Endothelial cell of umbilical vein (primary cell): ENCODE measurements around the gene MBOAT1. TPM values are rescaled to one million over a fixed set of nuclear protein-coding genes. Genes with fewer than 3 reads are reported as not detected.

ENCODE experiments used
- BruUV-seq: library from RNA; stranded (reverse); fragments of 400-500 nt; replicated peaks from 2 replicates; lab custom pipeline; 2021; lab: Mats Ljungman, UMichigan
- CTCF ChIA-PET: fragments of 300-600, 350-600 bp; sonication (Branson Sonifier 250); formaldehyde crosslinking; loops from one replicate; lab custom pipeline; 2021; ENCODE audit warnings: antibody characterized with exemption, inconsistent platforms; lab: Charles Lee
- POLR2A ChIA-PET: fragments of 300-600, 350-600 bp; sonication (Branson Sonifier 250); formaldehyde crosslinking; loops from one replicate; lab custom pipeline; 2021; ENCODE audit warnings: antibody characterized with exemption, inconsistent platforms; lab: Charles Lee
- DNase-seq: peaks from one replicate; pipeline ENCODE4 v3.0.0-alpha.2; 2011; ENCODE audit warnings: low read depth, low spot score
- FAIRE-seq: peaks from 2 replicates; lab custom pipeline; 2011; peaks lifted over from hg19 to GRCh38; lab: Jason Lieb, UNC
- H2AFZ ChIP-seq: 2 replicates; pipeline ENCODE4 v1.6.0; 2012; ENCODE audit warnings: low read depth, low read length, control low read depth, inconsistent platforms
- H3K27ac ChIP-seq: 2 replicates; pipeline ENCODE4 v1.5.1; 2011; ENCODE audit warnings: low read depth, mild to moderate bottlenecking, control low read depth, low read length, moderate library complexity; ENCODE audit not compliant: insufficient read depth
- H3K27me3 ChIP-seq, 2 experiments: 2 replicates each; pipeline versions ENCODE4 v1.6.0 to v1.6.1; 2011; ENCODE audit warnings: low read length in 2 of 2, mixed read lengths in 1 of 2; ENCODE audit not compliant: control insufficient read depth in 2 of 2, insufficient read depth in 2 of 2
- H3K36me3 ChIP-seq, 2 experiments: 2 replicates in 1 of 2; 3 replicates in 1 of 2; pipeline ENCODE4 v1.5.1; 2011; ENCODE audit warnings: low read length in 2 of 2, mild to moderate bottlenecking in 1 of 2, moderate library complexity in 1 of 2; ENCODE audit not compliant: control insufficient read depth in 2 of 2, insufficient read depth in 2 of 2; ENCODE audit errors: extremely low read depth in 1 of 2
- H3K4me1 ChIP-seq: 3 replicates; pipeline ENCODE4 v1.5.1; 2011; ENCODE audit warnings: mild to moderate bottlenecking, low read length; ENCODE audit not compliant: control insufficient read depth, insufficient read depth; ENCODE audit errors: extremely low read depth
- H3K4me2 ChIP-seq: 2 replicates; pipeline ENCODE4 v1.6.1; 2011; ENCODE audit warnings: low read length, control low read depth, mixed read lengths; ENCODE audit not compliant: insufficient read depth
- H3K4me3 ChIP-seq, 3 experiments: fragments of 200-600 bp in 1 of 3; sonication (generic), shearing (Covaris generic) in 1 of 3; replicated peaks in 1 of 3; 2 replicates each; pipeline ENCODE4 v1.5.1; 2011 to 2016; ENCODE audit warnings: control low read depth in 3 of 3, low read length in 3 of 3, mild to moderate bottlenecking in 2 of 3, inconsistent platforms in 1 of 3, low read depth in 1 of 3, moderate library complexity in 1 of 3; ENCODE audit not compliant: insufficient read depth in 1 of 3
- H3K79me2 ChIP-seq: 2 replicates; pipeline ENCODE4 v1.6.0; 2012; ENCODE audit warnings: low read length, inconsistent platforms; ENCODE audit not compliant: control insufficient read depth, insufficient read depth
- H3K9ac ChIP-seq: replicated peaks from 2 replicates; pipeline ENCODE3; 2011; ENCODE audit warnings: low read length, control low read depth; ENCODE audit not compliant: insufficient read depth; ENCODE audit errors: extremely low read depth
- H3K9me1 ChIP-seq: replicated peaks from 3 replicates; pipeline ENCODE4 v1.6.0; 2011; ENCODE audit warnings: mild to moderate bottlenecking, low read length; ENCODE audit not compliant: control insufficient read depth, insufficient read depth; ENCODE audit errors: extremely low read depth
- H3K9me3 ChIP-seq: replicated peaks from 2 replicates; pipeline ENCODE4 v1.5.1; 2012; ENCODE audit warnings: low read length, inconsistent platforms; ENCODE audit not compliant: control insufficient read depth, insufficient read depth
- H4K20me1 ChIP-seq: replicated peaks from 2 replicates; pipeline ENCODE3; 2011; ENCODE audit warnings: mild to moderate bottlenecking, low read length; ENCODE audit not compliant: control insufficient read depth, insufficient read depth; ENCODE audit errors: extremely low read depth
- CTCF ChIP-seq, 2 donors: IDR thresholded peaks; 1 replicate in 1 of 2; 2 replicates in 1 of 2; pipeline ENCODE4 v1.5.1; 2011; ENCODE audit warnings: low read length in 2 of 2, mild to moderate bottlenecking in 2 of 2, moderate library complexity in 2 of 2, control low read depth in 1 of 2, inconsistent platforms in 1 of 2, low read depth in 1 of 2; ENCODE audit not compliant: insufficient read depth in 1 of 2; ENCODE audit errors: extremely low read depth in 1 of 2
- EZH2 ChIP-seq: IDR thresholded peaks from 2 replicates; pipeline ENCODE4 v1.6.1; 2012; ENCODE audit warnings: borderline replicate concordance, low read depth, mild to moderate bottlenecking, moderate library complexity, low read length, inconsistent platforms; ENCODE audit not compliant: severe bottlenecking
- FOS ChIP-seq: IDR thresholded peaks from 2 replicates; pipeline ENCODE4 v1.6.1; 2011; ENCODE audit warnings: mild to moderate bottlenecking, low read length, moderate library complexity, borderline replicate concordance; ENCODE audit not compliant: insufficient read depth
- GATA2 ChIP-seq: IDR thresholded peaks from 2 replicates; pipeline ENCODE4 v1.7.0; 2011; ENCODE audit warnings: low read depth, mild to moderate bottlenecking, moderate library complexity, mixed read lengths, low read length; ENCODE audit not compliant: insufficient read length, insufficient read depth
- JUN ChIP-seq: IDR thresholded peaks from 2 replicates; pipeline ENCODE4 v1.6.1; 2011; ENCODE audit warnings: borderline replicate concordance, low read depth; ENCODE audit not compliant: insufficient read length, insufficient read depth
- MAX ChIP-seq: IDR thresholded peaks from 2 replicates; pipeline ENCODE4 v1.6.1; 2011; ENCODE audit not compliant: insufficient read depth, insufficient read length
- MYC ChIP-seq: IDR thresholded peaks from one replicate; pipeline ENCODE4 v1.6.1; 2011; ENCODE audit warnings: mild to moderate bottlenecking, low read depth, low read length
- POLR2A ChIP-seq: IDR thresholded peaks from 2 replicates; pipeline ENCODE4 v1.6.1; 2012; ENCODE audit warnings: low read depth, mild to moderate bottlenecking, control low read depth, low read length
- POLR2AphosphoS5 ChIP-seq: IDR thresholded peaks from 2 replicates; pipeline ENCODE4 v1.6.1; 2012; ENCODE audit warnings: low read depth, mild to moderate bottlenecking, control low read depth, low read length, moderate library complexity; ENCODE audit not compliant: insufficient read depth
- dilution Hi-C: fragments of 300-500 bp; cut with MboI; formaldehyde crosslinking; loops from one replicate; pipeline ENCODE4 v1.15.0; 2019; ENCODE audit warnings: low sequenced_read_pairs; ENCODE audit not compliant: extremely low pct_ligation_motif_present
- intact Hi-C: fragments of 100-400 bp; cut with micrococcal nuclease; formaldehyde crosslinking; loops from one replicate; pipeline ENCODE4 v1.10.0; 2022
- polyA plus RNA-seq, 4 experiments: library from polyadenylated mRNA; depleted of rRNA in 3 of 4; stranded (reverse) in 3 of 4; unstranded in 1 of 4; fragments of >200 nt; gene quantifications; 2 replicates each; pipeline versions ENCODE4 v1.2.1 to v1.2.3, GENCODE V29; 2011 to 2012; ENCODE audit warnings: missing spikeins in 1 of 4
- total RNA-seq: library from RNA; stranded (reverse); gene quantifications from 2 replicates; pipeline ENCODE4 v1.2.3, GENCODE V29; 2021

Gene MBOAT1
- total and polyA plus RNA-seq, 2 donors (not counting 3 experiments of a cell fraction or from before 2014, with no cell fraction given) = 2.1 to 5.4 TPM

DNA sequence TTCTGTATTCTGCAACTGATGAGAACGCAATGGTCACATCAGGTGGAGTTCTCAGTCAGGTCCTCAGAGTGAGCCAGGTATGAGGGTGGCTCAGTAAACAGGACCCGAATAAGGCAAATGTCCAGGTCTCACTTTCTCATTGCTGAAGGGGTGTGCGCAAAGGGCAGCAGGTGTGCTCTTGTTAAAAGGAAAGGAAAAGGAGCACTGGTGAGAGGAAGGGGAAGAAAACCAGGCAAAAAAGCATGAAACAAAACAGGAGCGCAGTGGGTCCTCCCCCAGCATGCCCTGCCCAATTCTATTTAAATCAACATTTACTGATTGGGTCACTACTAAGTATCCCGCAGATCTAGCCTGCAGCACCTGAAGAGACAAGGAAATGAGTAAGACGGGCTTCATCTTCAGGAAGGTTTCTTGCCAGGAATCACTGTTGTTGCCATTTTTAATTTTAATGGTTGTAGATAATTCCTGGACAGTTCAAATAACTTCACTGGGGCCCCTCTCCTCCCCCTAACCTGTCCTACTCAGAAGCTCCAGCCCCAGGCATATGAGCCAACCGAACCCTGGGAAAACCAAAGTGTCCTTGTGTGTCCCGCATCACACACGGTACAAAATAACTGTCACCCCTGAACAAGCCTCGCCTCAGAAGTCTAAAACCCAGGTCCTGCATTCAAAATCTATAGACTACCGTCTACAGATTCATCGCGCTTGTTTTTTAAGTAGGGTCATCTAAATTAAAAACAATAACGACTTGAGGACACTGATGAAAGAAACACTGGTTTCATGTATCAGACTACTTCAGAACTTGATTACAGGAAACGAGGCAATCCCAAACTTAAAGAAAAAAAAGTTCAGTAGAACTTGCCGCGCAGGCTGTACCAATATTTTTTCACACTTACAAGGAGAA lies 980 bp downstream of the MBOAT1 start:
- FAIRE-seq (peak; percentile 38), DNase-seq (peak; percentile 42)
- Histone ChIP-seq H3K4me1 (peaks cover 15% of the 10 kb centered on the region), H4K20me1 (no peaks in the 10 kb centered on the region), H3K27ac (no peak overlapping the region), H3K4me3 (peak overlapping the region; percentile 21 to 66 (median 58)), H3K9me1 (no peaks in the 10 kb centered on the region), H3K36me3 (no peaks in the 10 kb centered on the region), H2AFZ (peak overlapping the region; percentile 90), H3K4me2 (peak overlapping the region; percentile 82), H3K9me3 (no peaks in the 10 kb centered on the region), H3K9ac (peak overlapping the region; percentile 56), H3K79me2 (no peaks in the 10 kb centered on the region), H3K27me3 (no peaks in the 10 kb centered on the region)
- dilution Hi-C loops = no loop called here
- ChIA-PET POLR2A (no interaction called here), CTCF (interaction anchor here (1.4 kb wide), 1 partner anchor 84 kb away, joined by 5 read pairs; no protein-coding TSS in a partner anchor)
- intact Hi-C loops = loop anchor here (5.0 kb wide), 1 partner anchor 409 kb away; no protein-coding TSS in a partner anchor
- TSS peak; percentile 22 for BruUV-seq
- TF ChIP-seq POLR2A (no peak), MAX (no peak), MYC (no peak), CTCF (IDR thresholded peaks at IDR 0.05; ENCODE audit: extremely low read depth in 1 of 2, insufficient read depth in 1 of 2, low read depth in 1 of 2, low read length in 2 of 2) (no peak), EZH2 (no peak), JUN (no peak), POLR2AphosphoS5 (no peak), FOS (no peak), GATA2 (no peak)
